ENCODE measurements around the gene NBAS. TPM values are rescaled to one million over a fixed set of nuclear protein-coding genes. Genes with fewer than 3 reads are reported as not detected.
A peak's percentile ranks its signal among the peaks of the same experiment; 100 is the strongest.

The NBAS gene
- total and polyA plus RNA-seq, 2 of the 13 experiments (the other 11 are each of a cell fraction or from before 2014, with no cell fraction given), result 33.6 to 58.7 TPM

- no peak; the same call in 1 of the 2 replicates for TF ChIP-seq ZSCAN9 (CRISPR knock-in tag; IDR thresholded peaks at IDR 0.05; ENCODE audit: borderline replicate concordance)
- TF ChIP-seq ATAD3A (CRISPR knock-in tag; IDR thresholded peaks at IDR 0.05), result no peak
- TF ChIP-seq ZNF350 (CRISPR knock-in tag; IDR thresholded peaks at IDR 0.05; ENCODE audit: borderline replicate concordance, low read depth), result no peak
- TF ChIP-seq ZMYM4 (CRISPR knock-in tag; IDR thresholded peaks at IDR 0.05), result peak; percentile 62; the same call in 1 of the 2 replicates
- no peak for TF ChIP-seq REPIN1 (CRISPR knock-in tag; IDR thresholded peaks at IDR 0.05; ENCODE audit: borderline replicate concordance, low read depth)
- TF ChIP-seq IKZF4 (CRISPR knock-in tag; IDR thresholded peaks at IDR 0.05; ENCODE audit: borderline replicate concordance, low read depth, not compliant biosample characterization), result no peak
- TF ChIP-seq ZNF652 (CRISPR knock-in tag; IDR thresholded peaks at IDR 0.05; ENCODE audit: borderline replicate concordance, low read depth), result no peak
- no peak for TF ChIP-seq POLR2AphosphoS5 (IDR thresholded peaks at IDR 0.05; ENCODE audit: low read depth, low read length)
- TF ChIP-seq HMGXB4 (CRISPR knock-in tag; IDR thresholded peaks at IDR 0.05; ENCODE audit: borderline replicate concordance in 1 of 2, low read depth in 1 of 2), result no peak
- no peak for TF ChIP-seq POLR2AphosphoS2 (IDR thresholded peaks at IDR 0.05; ENCODE audit: low read depth, low read length)
- 0 out of 2 replicates have a peak, but pooled peaks have one; percentile 31 for TF ChIP-seq GATAD2A (CRISPR knock-in tag; IDR thresholded peaks at IDR 0.05)
- TF ChIP-seq GMEB2 (CRISPR knock-in tag; IDR thresholded peaks at IDR 0.05; ENCODE audit: low read depth), result no peak
- no peak for TF ChIP-seq SOX6 (IDR thresholded peaks at IDR 0.05)
- TF ChIP-seq SOX6 (CRISPR knock-in tag; IDR thresholded peaks at IDR 0.05), result 0 out of 2 replicates have a peak, but pooled peaks have one; percentile 36
- no peak for TF ChIP-seq ZNF101 (CRISPR knock-in tag; IDR thresholded peaks at IDR 0.05; ENCODE audit: borderline replicate concordance, low read depth)
- TF ChIP-seq TEAD3 (CRISPR knock-in tag; optimal IDR thresholded peaks at IDR 0.05; ENCODE audit: borderline replicate concordance), result peak; percentile 69
- no peak for TF ChIP-seq ETV6 (CRISPR knock-in tag; conservative IDR thresholded peaks at IDR 0.05)
- TF ChIP-seq ZNF83 (CRISPR knock-in tag; IDR thresholded peaks at IDR 0.05; ENCODE audit: borderline replicate concordance), result no peak
- no peak for TF ChIP-seq ZSCAN25 (CRISPR knock-in tag; IDR thresholded peaks at IDR 0.05)
- TF ChIP-seq DRAP1 (CRISPR knock-in tag; IDR thresholded peaks at IDR 0.05), result peak; percentile 10; the same call in 1 of the 2 replicates
- TF ChIP-seq TCF7L2 (IDR thresholded peaks at IDR 0.05; ENCODE audit: low read depth, low read length), result no peak
- TF ChIP-seq CHCHD3 (CRISPR knock-in tag; IDR thresholded peaks at IDR 0.05), result no peak
- no peak for TF ChIP-seq ZNF354B (CRISPR knock-in tag; IDR thresholded peaks at IDR 0.05)
- TF ChIP-seq RBM22 (optimal IDR thresholded peaks at IDR 0.05; ENCODE audit: low read length), result no peak
- TF ChIP-seq NCOA5 (CRISPR knock-in tag; IDR thresholded peaks at IDR 0.05), result no peak
- TF ChIP-seq RORA (CRISPR knock-in tag; IDR thresholded peaks at IDR 0.05), result no peak
- no peak for TF ChIP-seq DR1 (CRISPR knock-in tag; IDR thresholded peaks at IDR 0.05)
- TF ChIP-seq NR1H2 (CRISPR knock-in tag; IDR thresholded peaks at IDR 0.05; ENCODE audit: borderline replicate concordance, low read depth), result no peak
- TF ChIP-seq ZNF441 (CRISPR knock-in tag; IDR thresholded peaks at IDR 0.05; ENCODE audit: borderline replicate concordance), result no peak
Observed at GRCh38 chr2:15359716-15360531, 201.2 kb downstream of the NBAS start (continued).

Measured in HepG2 (cell line).